ENCODE data around the gene PAQR8.
A peak's percentile ranks its signal among the peaks of the same experiment; 100 is the strongest.

Gene PAQR8

GRCh38 chr6:52361414-52361944 is 472 bp upstream of the PAQR8 start:
- no peak for TF ChIP-seq EZH2phosphoT487 (IDR thresholded peaks at IDR 0.05; ENCODE audit: low read depth)
- TF ChIP-seq CTCF (IDR thresholded peaks at IDR 0.05; ENCODE audit: low read depth, low read length): no peak
- H3K79me2 ChIP-seq (ENCODE audit: low read length): peaks cover 45% of the 10 kb centered on the region
- peak overlapping the region; percentile 98 for H3K9ac ChIP-seq (ENCODE audit: low read length)
- H3K27me3 ChIP-seq (ENCODE audit: low read depth, low read length): no peaks in the 10 kb centered on the region
- H3K4me1 ChIP-seq (ENCODE audit: low read length): peaks cover 47% of the 10 kb centered on the region
- no peak overlapping the region; the same call in 1 of the 2 replicates for H2AFZ ChIP-seq (ENCODE audit: low read depth, low read length)
- H3K36me3 ChIP-seq (replicated peaks; ENCODE audit: low read depth, low read length): peaks cover 31% of the 10 kb centered on the region
- H4K20me1 ChIP-seq (ENCODE audit: insufficient read depth, low read length): peaks cover 35% of the 10 kb centered on the region
- H3K9me3 ChIP-seq (ENCODE audit: insufficient read depth, low read length): no peaks in the 10 kb centered on the region
- peak overlapping the region; percentile 89 for H3K4me2 ChIP-seq (ENCODE audit: low read length)
- peak overlapping the region; percentile 60 for H3K27ac ChIP-seq (ENCODE audit: low read length)
- peak overlapping the region; percentile 93 for H3K4me3 ChIP-seq (ENCODE audit: low read length)

- H2AFZ ChIP-seq (ENCODE audit: low read depth, low read length): no peak overlapping the region
- H3K27ac ChIP-seq (ENCODE audit: low read length): peak overlapping the region; percentile 72
Observed at GRCh38 chr6:52362443-52363227, 684 bp downstream of the PAQR8 start.

GRCh38 chr6:52363228-52363867 is 1.4 kb downstream of the PAQR8 start:
- H4K20me1 ChIP-seq (ENCODE audit: insufficient read depth, low read length): peaks cover 53% of the 10 kb centered on the region
- TF ChIP-seq CTCF (IDR thresholded peaks at IDR 0.05; ENCODE audit: low read depth, low read length) (no peak), EZH2phosphoT487 (IDR thresholded peaks at IDR 0.05; ENCODE audit: low read depth) (no peak)
- peak overlapping the region; percentile 89 for H3K4me2 ChIP-seq (ENCODE audit: low read length)
- no peaks in the 10 kb centered on the region for H3K27me3 ChIP-seq (ENCODE audit: low read depth, low read length)
- peaks cover 64% of the 10 kb centered on the region for H3K79me2 ChIP-seq (ENCODE audit: low read length)
- no peak overlapping the region; the same call in 1 of the 2 replicates for H3K27ac ChIP-seq (ENCODE audit: low read length)
- peak overlapping the region; percentile 93 for H3K4me3 ChIP-seq (ENCODE audit: low read length)
- no peak overlapping the region for H2AFZ ChIP-seq (ENCODE audit: low read depth, low read length)
- peak overlapping the region; percentile 98 for H3K9ac ChIP-seq (ENCODE audit: low read length)
- peaks cover 47% of the 10 kb centered on the region for H3K4me1 ChIP-seq (ENCODE audit: low read length)
- H3K9me3 ChIP-seq (ENCODE audit: insufficient read depth, low read length): no peaks in the 10 kb centered on the region
- H3K36me3 ChIP-seq (replicated peaks; ENCODE audit: low read depth, low read length): peaks cover 46% of the 10 kb centered on the region

More at GRCh38 chr6:52362443-52363227, 684 bp downstream of the PAQR8 start:
- H4K20me1 ChIP-seq (ENCODE audit: insufficient read depth, low read length): peaks cover 46% of the 10 kb centered on the region
- H3K27me3 ChIP-seq (ENCODE audit: low read depth, low read length): no peaks in the 10 kb centered on the region
- H3K79me2 ChIP-seq (ENCODE audit: low read length): peaks cover 56% of the 10 kb centered on the region
- peak; percentile 79 for TF ChIP-seq CTCF (IDR thresholded peaks at IDR 0.05; ENCODE audit: low read depth, low read length)
- no peak for TF ChIP-seq EZH2phosphoT487 (IDR thresholded peaks at IDR 0.05; ENCODE audit: low read depth)
- peaks cover 41% of the 10 kb centered on the region for H3K36me3 ChIP-seq (replicated peaks; ENCODE audit: low read depth, low read length)
- H3K4me3 ChIP-seq (ENCODE audit: low read length): peak overlapping the region; percentile 93
- no peaks in the 10 kb centered on the region for H3K9me3 ChIP-seq (ENCODE audit: insufficient read depth, low read length)
- H3K4me2 ChIP-seq (ENCODE audit: low read length): peak overlapping the region; percentile 89
- H3K9ac ChIP-seq (ENCODE audit: low read length): peak overlapping the region; percentile 98
- H3K4me1 ChIP-seq (ENCODE audit: low read length): peaks cover 47% of the 10 kb centered on the region
